Chondrocyte (in vitro differentiated cells): ENCODE data around the gene JPH3. TPM values are rescaled to one million over a fixed set of nuclear protein-coding genes. Genes with fewer than 3 reads are reported as not detected.
A peak's percentile ranks its signal among the peaks of the same experiment; 100 is the strongest.

ENCODE experiments used
- DNase-seq: peaks from one replicate; pipeline ENCODE4 v3.0.0; 2021; ENCODE audit warnings: mixed read lengths, low spot score
- H3K27ac Mint-ChIP-seq: one replicate; pipeline ENCODE4 v1.8.0; 2021; ENCODE audit warnings: mild to moderate bottlenecking, moderate library complexity, mixed read lengths; ENCODE audit not compliant: unreplicated experiment
- H3K27me3 Mint-ChIP-seq: 2 replicates; pipeline ENCODE4 v1.8.0; 2021; ENCODE audit warnings: low read depth, mixed read lengths
- H3K36me3 Mint-ChIP-seq: 2 replicates; pipeline ENCODE4 v1.8.0; 2021; ENCODE audit warnings: low read depth, mixed read lengths
- H3K4me1 Mint-ChIP-seq: 2 replicates; pipeline ENCODE4 v1.8.0; 2021; ENCODE audit warnings: low read depth, mild to moderate bottlenecking, mixed read lengths
- H3K4me3 Mint-ChIP-seq: one replicate; pipeline ENCODE4 v1.8.0; 2021; ENCODE audit warnings: mild to moderate bottlenecking, moderate library complexity, mixed read lengths; ENCODE audit not compliant: unreplicated experiment
- H3K9me3 Mint-ChIP-seq: 2 replicates; pipeline ENCODE4 v1.8.0; 2021; ENCODE audit warnings: low read depth, mixed read lengths
- long read RNA-seq: library from polyadenylated mRNA; stranded (forward); transcript quantifications from one replicate; pipeline ENCODE4 v2.0.0, GENCODE V29; 2021
- total RNA-seq: library from RNA; stranded (reverse); gene quantifications from 3 replicates; pipeline ENCODE4 v1.2.1, GENCODE V29; 2021
- TF ChIP-seq, protein P1 (sequence below): fragments of 200-600 bp; sonication (generic); IDR thresholded peaks from 2 replicates; pipeline ENCODE4 v1.5.0; 2021; ENCODE audit warnings: antibody characterized with exemption, mild to moderate bottlenecking, moderate library complexity

Gene JPH3
- 1.1 to 1.9 TPM (median 1.2 TPM) in 3 replicates for total RNA-seq
- long read RNA-seq = 0 reads

DNA sequence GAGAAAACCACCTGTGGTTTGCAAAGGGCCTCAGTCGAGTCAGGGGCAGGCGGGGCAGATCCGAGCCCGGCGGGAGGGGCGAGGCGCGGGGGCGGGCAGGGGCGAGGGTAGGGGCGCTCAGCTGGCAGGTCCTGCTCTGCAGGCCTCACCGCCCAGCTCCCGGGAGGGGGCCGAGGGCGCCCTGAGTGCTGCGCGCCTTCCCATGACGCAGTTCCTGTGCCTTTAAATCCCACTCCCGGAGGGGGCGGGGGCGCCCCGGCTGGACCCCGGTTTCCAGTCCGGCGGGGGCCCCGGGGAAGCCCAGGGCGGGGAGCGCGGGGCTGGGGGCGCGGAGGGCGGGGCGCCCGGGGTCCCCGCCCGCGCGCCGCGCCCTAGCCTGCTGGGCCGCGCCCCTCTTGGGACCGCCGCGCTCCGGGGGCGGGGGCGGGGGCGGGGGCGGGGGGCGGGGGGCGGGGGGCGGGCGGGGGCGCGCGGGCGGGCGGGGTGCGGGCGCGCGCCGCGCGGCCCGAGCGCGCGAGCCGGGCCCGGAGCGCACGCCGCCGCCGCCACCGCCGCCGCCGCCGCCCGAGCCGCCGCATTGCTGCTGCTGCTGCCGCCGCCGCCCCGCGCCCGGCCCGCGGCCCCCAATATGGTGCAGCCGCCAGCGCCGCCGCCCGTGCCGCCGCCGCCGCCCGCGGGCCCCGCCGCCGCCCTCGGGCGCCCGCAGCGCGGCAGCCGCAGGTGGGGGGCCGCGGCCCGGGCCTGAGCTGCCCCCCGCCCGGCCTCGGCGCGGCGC, at the start of gene JPH3:
Gene JPH3 (plus strand): TSS at position 508 of the 775 bp plus-strand sequence. CDS start 639 bp downstream, outside the sequence.
- DNase-seq = no peak
- TF ChIP-seq, protein P1, sequence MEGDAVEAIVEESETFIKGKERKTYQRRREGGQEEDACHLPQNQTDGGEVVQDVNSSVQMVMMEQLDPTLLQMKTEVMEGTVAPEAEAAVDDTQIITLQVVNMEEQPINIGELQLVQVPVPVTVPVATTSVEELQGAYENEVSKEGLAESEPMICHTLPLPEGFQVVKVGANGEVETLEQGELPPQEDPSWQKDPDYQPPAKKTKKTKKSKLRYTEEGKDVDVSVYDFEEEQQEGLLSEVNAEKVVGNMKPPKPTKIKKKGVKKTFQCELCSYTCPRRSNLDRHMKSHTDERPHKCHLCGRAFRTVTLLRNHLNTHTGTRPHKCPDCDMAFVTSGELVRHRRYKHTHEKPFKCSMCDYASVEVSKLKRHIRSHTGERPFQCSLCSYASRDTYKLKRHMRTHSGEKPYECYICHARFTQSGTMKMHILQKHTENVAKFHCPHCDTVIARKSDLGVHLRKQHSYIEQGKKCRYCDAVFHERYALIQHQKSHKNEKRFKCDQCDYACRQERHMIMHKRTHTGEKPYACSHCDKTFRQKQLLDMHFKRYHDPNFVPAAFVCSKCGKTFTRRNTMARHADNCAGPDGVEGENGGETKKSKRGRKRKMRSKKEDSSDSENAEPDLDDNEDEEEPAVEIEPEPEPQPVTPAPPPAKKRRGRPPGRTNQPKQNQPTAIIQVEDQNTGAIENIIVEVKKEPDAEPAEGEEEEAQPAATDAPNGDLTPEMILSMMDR = no peak
- Mint-ChIP-seq H3K27ac (no peak within 1 kb of the TSS), H3K9me3 (peaks cover 4% of the 10 kb centered on the region), H3K27me3 (peaks cover 72% of the 10 kb centered on the region), H3K4me1 (peaks cover 17% of the 10 kb centered on the region), H3K4me3 (peak within 1 kb of the TSS; percentile 65), H3K36me3 (peaks cover 1% of the 10 kb centered on the region)

DNA sequence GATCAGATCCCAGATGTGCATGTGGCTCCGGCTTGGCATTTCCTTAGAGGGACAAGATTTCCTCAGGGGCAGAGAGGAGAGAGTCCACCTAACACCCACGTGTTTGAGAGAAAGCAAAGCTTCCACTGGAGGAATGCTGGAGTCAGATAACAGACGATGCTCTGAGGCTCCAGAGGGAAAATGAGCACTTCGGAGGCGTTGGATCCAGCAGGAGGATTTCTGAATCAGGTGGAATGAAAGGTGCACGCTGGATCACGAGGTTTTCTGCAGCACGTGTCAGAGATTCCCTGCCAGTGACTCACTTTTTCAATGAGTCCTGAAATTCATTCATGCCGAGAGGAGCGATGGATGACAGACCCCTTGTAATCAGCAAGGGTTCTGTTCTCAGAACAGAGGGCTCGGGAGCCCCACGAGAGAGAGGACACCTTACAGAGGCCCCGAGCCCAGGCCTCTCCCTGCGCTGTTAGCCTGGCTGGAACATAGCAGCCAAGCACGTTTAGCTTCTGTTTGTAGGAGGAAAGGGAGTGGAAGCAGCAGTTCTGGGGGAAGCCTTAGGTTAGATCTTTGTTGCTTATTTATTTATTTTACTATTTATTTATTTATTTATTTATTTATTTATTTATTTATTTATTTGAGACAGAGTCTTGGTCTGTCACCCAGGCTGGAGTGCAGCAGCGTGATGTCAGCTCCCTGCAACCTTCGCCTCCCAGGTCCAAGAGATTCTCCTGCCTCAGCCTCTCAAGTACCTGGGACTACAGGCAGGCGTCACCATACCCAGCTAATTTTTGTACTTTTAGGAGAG, 49.3 kb upstream of the JPH3 start:
- peaks cover 18% of the 10 kb centered on the region for H3K4me1 Mint-ChIP-seq
- H3K4me3 Mint-ChIP-seq = no peak overlapping the region
- TF ChIP-seq, protein P1 = no peak
- DNase-seq = no peak
- H3K27me3 Mint-ChIP-seq = peaks cover 21% of the 10 kb centered on the region
- no peaks in the 10 kb centered on the region for H3K36me3 Mint-ChIP-seq
- peak overlapping the region; percentile 8 for H3K27ac Mint-ChIP-seq
- H3K9me3 Mint-ChIP-seq = no peaks in the 10 kb centered on the region

DNA sequence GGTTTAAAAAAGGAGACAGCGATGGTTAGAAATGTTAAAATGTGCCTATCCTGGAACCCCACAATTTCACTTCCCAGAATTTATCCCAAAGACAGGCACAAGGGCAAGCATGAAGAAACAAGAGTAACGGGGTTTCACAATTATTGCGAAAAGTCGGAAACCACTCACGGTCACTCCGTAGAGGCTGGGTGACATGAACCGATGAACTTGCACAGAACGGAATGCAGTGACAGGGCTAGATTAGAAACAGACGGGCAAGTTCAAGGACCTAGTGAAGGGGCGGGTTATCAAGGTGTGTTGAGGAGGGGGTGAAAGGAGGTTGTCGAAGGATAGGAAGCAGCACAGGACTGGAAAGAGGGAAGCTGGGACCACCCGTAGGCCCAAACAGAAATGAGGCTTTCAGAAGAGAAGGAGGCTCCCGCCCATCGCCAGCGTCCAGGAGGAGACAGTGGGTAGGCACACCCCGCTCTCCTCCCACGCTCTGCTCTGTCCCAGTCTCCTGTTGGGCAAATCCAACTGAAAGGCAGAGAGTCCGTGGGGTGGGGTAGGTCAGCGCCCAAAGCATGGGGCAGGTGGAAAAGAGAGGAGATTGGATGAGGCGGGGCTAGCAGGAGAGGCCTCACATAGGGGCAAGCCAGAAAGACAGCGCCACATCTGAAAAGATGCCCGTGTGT, 47.4 kb upstream of the JPH3 start:
- no peak for DNase-seq
- Mint-ChIP-seq H3K27me3 (peaks cover 11% of the 10 kb centered on the region), H3K36me3 (no peaks in the 10 kb centered on the region), H3K27ac (no peak overlapping the region), H3K4me1 (peaks cover 18% of the 10 kb centered on the region), H3K9me3 (no peaks in the 10 kb centered on the region), H3K4me3 (no peak overlapping the region)
- TF ChIP-seq, protein P1 = no peak

DNA sequence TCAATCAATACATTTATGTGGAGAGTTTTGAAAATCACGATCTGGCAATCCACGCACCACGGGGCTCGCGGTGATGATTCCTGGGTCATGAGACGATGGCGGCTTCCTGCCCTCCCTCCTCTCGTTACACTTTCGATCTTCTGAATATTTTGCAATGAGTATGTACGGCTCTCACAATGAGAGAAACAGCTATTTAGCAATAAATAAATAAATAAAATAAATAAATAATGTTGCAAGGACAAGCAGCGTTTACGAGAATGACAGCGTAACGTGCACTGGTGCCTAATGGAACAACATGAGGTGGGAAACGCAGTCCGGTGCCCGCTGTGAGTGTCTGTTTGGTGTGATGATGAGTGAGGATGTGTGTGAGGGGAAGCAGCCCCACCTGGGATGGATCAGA, 46.7 kb upstream of the JPH3 start:
- TF ChIP-seq, protein P1 = no peak
- Mint-ChIP-seq H3K4me1 (peaks cover 18% of the 10 kb centered on the region), H3K4me3 (no peak overlapping the region), H3K9me3 (no peaks in the 10 kb centered on the region), H3K27ac (no peak overlapping the region), H3K36me3 (no peaks in the 10 kb centered on the region), H3K27me3 (peaks cover 8% of the 10 kb centered on the region)
- no peak for DNase-seq

DNA sequence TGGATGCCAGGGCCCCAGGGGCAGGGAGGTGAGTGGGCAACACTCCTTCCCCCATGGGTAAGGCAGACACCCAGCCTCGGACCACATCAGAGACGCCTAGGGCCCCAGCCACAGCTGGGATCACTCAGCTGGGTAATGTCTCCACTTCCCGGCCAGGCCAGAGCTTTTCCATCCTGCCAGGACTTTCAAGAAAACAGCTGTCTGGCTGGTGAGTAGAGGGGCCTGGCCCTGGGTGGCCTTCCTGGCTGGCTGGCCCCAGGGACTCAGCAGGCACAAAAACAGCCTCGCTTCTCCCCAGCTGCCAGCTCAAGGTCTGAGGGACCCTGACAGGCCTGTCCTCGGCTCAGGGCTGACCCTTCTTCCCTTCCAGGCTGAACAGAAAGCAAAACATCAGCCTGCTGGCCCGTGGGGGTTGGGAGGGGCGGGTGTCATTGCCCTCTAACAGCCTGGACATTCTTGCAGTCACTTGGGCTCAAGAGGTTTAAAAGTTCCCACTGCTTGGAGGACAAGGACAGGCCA, 45.3 kb upstream of the JPH3 start:
- Mint-ChIP-seq H3K36me3 (no peaks in the 10 kb centered on the region), H3K9me3 (no peaks in the 10 kb centered on the region), H3K27me3 (peaks cover 8% of the 10 kb centered on the region), H3K27ac (peak overlapping the region; percentile 49), H3K4me3 (no peak overlapping the region), H3K4me1 (peaks cover 18% of the 10 kb centered on the region)
- TF ChIP-seq, protein P1 = no peak
- DNase-seq = no peak
